AML-193 (cell line): ENCODE measurements around the gene TIGD3.
A peak's percentile ranks its signal among the peaks of the same experiment; 100 is the strongest.

Experiments used
- DNase-seq, 2 experiments: peaks; one replicate each; lab custom pipeline; 2025; lab: John Stamatoyannopoulos, UW

TIGD3 gene

DNA sequence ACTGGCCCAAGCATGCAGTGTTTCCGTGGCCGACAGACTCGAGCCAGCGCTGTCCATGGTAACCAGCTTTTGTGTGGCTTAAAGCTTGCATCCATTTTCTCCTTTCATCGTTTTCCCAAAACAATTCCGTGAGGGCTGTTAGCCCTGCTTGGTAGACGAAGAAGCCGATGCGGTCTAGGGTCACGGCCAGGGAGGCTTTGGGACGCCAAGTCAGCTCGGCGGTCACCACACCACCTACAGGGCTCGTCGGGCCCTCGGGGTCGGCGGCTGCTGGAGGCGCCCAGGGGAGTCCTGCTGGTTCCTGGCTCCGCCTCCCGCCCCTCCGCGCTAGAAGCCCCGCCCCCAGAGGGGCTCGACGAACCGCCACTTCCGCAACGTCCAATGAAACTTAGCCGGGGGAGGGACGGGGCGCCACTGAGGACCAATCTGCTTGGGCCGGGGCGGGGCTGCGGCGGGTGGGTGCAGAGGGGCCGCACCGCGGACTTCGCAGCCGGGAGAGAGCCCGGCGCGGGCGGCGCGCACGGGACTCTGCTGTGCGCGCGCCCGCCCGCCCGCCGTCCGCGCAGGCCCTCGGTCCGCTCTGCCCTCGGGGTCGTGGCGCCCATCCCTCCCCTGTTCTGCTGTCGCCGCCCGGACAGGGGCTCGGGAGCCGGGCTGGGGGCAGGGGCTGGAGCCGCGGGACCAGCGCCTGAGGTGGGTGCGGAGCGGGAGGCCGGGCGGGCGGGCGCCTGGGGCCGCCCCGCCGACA lies at the start of gene TIGD3:
TIGD3 (plus strand) TSS at position 487 of the 748 bp plus-strand sequence. CDS start 1,058 bp downstream, outside the sequence.
- DNase-seq, result peak; percentile 88 to 92

DNA sequence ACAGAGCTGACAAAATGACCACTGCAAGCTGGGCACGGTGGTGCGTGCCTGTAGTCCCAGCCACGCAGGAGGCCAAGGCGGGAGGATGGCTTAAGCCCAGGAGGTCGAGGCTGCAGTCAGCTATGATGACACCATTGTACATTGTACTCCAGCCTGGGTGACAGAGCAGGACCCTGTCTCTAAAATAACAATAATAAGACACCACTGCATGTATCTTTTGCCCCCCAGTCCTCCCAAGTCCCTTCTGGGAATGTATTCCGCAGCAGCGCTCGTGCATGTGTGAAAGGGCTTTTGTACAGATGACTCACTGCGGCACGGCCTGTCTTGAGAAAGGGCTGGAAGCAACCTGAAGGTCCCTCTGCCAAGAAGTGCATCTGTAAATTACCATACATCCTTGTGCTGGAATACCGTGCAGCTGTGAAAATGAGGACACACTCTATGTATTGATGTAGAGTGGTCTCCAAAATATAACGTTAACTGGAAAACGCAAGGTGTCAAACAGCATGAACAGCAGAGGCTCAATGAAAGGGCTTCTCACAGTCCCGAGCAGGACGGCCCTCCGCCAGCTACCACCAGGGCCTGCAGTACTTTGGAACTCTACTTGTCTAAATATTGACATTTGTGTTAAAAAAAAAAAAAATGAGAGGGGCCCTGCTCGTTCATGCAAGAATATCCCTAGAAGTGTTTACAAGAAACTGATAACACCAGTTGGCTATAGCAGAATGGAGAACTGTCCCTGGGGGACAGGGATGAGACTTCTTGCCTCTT lies 48.9 kb upstream of the TIGD3 start:
- no peak for DNase-seq

DNA sequence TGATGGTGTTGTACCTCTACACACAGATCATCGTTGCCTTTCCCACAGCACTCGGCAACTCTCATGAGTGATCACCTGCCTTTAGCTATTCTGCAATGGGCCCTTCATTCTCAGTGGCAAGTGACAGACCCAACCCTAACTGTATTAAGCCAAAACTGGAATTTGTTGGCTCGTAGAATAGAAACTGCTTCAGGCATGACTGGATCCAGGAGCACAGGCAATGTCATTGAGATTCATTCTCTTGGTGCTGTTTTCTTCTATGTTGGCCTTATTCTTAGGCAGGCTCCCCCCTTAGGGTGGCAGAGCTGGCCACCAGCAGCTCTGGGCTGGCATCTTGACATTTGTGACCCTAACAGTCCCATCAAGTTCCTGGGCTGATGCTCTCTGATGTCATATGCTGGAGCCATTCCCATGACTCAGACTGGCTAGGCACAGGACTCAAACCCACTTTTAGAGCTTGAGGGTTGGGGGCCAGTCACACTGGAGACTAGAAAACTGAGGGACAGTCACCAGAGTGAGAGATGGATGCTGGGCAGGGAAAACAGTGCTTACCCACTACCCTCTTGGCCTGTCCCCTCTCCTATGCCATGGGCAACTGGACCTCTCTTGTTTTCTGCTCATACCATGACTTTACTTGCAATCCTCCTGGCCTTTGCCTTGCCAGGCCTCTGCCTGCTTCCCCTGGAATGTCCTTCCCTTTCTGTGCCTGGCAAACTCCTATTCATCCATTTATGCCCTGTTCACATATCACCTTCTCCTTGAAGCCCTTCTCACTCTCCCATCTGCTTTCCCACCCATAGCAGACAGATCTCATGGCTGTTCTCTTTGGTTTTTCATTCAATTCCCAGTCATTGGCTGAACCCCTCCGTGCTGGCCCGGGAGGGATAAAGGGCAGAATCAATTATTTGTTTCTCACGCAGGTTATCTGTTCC lies 47.0 kb upstream of the TIGD3 start:
- DNase-seq, result no peak

DNA sequence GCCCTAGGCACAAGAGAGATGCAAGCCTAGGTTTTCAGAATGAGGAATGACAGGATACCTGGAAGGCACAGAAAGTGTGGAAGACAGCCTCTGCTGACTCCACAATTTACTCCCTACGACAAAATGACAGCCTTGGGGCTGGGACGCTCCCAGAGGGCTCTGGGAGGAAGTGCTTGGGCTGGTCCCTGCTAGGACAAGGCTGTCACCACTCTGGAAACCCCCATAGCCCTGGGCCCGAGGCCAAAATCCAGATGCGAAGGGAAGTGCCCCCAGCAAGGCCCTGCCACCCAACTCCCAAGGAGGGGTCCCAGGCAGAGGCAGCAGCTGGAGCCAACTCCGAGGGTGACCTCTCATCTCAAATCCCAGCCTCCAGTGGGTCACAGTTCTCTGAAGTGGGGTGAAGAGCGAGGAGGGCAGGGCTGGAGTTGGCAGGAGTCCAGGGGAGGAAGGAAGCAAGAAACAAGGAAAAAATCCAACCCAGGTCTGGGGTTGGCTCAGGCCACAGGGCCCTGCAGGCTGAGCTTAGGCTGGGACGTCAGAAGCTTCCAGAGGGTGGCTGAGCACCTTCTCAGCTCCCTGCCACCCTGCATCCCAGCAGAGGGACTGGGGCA lies 46.2 kb upstream of the TIGD3 start:
- no peak for DNase-seq

DNA sequence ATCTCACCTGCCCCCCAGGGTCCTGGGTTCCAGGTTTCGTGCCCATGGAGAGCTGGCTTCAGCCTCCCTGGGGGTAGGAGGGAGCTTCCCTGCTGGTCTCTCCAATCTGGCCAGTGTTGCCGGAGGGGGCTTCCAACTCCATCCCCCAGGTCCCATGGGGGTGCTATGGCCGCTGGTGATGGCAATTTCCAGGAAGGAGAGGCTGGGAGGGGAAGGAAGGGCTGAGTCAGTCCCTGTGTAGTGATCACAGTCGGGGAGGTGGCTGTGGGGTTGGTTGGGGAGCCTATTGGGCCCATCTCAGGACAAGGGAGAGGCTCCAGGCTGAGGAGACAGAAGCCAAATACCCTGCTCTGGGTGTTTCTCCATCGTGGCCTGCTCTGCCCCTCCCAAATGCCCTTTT lies 45.5 kb upstream of the TIGD3 start:
- no peak for DNase-seq

DNA sequence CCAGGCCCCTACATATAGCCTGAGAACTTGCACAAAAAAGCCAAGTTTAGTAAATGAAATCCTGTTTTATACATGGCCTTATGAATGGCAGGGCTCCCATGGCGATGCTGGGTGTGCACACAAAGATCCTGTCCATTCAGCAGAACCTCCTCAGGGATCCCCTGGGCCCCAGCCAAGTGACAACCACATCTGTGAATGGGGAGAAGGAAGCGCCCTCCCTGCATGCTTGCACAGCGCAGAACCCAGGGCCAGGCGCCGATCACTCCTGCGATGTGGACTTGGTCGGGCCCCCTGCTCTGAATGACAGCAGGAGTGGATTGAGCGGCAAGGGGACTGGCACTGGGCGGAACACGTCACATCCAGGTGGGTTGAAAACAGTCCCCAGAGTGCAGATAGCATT lies 44.3 kb upstream of the TIGD3 start:
- DNase-seq, result no peak

GRCh38 chr11:65310736-65311135 lies 43.8 kb upstream of the TIGD3 start:
- no peak for DNase-seq

DNA sequence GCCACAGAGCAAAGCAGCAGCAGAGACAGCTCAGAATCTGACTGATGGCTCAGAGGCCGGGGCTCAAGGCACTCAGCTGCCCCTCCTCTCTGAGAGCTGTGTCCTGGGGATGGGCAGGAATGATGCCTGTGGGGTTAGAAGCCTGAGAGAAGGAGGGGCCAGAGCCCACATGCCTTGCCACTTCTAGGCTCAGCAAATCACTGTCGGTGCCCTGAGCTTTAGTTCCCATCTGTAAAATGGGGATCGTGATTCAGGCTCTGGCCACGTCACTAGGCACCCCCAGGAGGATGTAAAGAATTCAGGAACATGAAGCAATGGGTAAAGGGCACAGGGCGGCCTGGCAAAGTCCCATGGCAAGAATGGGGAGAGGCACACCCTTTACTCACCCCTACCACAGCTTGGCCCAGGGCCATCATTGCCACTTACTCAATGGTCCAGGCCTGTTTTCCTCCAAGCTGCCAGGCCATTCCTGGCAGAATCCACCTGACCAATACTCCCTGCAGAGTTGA lies 43.3 kb upstream of the TIGD3 start:
- no peak for DNase-seq

DNA sequence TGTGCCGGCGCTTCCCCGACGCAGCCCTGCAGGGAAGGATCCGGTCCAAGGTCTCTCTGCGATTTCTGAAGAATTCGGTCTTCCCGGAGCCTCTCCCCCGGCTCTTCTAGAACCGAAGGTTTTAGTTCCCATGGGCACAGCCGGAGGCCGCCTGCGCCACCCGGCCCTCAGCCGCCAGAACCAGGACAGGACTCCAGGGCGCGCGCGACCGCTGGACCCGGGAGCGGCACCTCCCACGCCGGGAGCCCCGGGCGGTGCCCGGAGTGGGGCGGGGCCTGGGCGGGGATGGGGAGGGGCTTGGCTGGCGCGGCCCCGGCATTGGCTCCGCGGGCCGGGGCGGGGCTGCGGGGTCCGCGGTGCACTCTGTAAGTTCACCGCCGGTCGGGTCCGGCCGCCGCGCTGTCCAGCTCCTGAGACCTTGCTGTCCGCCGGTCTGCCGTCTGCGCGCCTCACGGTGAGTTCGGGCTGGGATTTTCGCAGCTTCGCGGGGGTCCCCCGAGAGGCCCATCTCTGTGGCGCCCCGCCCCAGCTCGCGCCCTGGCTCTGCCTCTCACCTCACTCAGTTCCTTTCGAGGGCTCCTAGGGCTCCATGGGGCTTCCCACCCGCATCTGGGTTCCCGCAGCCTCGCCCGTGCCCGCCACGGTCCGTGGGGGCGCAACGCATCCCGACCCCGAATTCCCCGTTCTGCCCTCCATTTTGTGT lies 39.9 kb upstream of the TIGD3 start, which contains the start of gene CDC42EP2:
CDC42EP2 (plus strand) TSS at position 366 of the 703 bp plus-strand sequence. CDS start 6,033 bp downstream, outside the sequence.
- DNase-seq, result peak; percentile 45 to 54

GRCh38 chr11:65315204-65315865 lies 39.2 kb upstream of the TIGD3 start:
- peak; percentile 36 to 37 for DNase-seq

- DNase-seq, result no peak
These were observed 38.7 kb upstream of the TIGD3 start for GRCh38 chr11:65315866-65316226.

DNA sequence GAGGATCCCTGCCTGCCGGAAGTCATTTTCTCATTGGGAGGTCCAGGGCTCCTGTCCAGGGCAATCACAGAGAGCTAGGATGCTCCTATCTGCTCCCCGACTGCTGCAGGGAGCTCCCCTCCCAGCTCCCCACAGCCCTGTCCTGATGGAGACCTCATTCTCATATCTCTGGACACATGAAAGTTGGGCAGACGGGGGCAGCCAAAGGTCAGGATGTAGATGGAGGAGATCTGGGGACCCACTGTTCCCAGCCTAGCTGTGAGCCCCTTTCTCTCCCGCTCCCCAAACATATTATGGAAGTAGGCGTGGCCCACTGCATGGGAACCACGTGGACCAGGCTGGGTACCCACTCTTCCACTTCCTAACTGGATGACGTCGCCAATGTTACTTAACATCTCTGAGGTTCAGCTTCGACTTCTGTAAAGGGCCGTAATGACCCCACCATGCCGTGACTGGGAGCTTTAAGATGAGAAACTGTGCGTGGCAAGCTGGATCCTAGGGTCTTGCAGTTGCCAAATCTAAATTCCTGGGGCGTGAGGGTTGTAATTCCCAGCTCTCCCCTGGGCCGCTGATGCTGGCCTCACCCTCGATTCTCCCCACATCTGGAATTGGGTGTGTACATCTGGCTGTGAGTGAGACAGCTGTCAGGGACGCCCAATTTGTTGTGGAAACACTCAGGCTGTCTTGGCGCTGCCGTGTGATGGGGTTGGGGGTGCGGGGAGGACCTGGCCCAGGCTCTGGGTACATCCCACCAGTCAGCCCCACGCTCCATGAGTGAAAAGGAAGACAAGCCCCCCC lies 38.1 kb upstream of the TIGD3 start:
- DNase-seq, result no peak

DNA sequence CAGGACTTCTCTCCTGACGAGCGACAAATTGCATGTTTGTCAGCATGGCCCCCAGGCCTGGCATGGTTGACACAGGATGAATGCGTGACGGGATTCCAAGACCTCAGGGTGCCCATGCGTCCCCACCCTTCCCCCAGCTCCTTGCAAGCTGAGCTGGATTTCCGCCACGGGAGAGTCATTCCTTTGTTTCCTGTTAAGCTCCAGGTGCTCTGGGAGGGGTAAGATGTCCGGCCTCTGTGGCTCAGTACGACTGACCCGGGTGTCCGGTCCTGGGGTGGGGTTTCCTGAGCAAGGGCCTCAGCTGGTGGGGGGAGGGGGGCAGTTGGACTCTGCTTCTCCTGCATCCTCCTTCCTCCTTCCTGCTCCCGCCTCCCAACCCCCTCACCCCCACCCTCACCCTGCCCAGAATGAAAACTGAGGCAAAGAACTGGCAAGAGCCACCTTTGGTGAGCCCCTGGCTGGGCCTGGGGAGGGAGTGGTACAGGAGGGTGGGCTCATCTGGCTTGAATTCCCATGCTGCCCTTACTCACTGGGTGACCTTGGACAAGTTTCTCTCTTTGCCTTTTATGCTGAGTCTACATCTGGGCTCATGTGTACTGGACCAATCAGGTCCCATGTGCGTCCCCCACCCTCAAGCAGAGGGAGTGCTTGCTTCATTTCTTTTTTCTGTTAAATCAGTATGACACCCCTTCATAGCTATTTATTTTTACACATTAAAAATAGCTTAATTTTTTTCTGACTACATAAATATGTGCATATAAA lies 37.3 kb upstream of the TIGD3 start:
- DNase-seq, result no peak

DNA sequence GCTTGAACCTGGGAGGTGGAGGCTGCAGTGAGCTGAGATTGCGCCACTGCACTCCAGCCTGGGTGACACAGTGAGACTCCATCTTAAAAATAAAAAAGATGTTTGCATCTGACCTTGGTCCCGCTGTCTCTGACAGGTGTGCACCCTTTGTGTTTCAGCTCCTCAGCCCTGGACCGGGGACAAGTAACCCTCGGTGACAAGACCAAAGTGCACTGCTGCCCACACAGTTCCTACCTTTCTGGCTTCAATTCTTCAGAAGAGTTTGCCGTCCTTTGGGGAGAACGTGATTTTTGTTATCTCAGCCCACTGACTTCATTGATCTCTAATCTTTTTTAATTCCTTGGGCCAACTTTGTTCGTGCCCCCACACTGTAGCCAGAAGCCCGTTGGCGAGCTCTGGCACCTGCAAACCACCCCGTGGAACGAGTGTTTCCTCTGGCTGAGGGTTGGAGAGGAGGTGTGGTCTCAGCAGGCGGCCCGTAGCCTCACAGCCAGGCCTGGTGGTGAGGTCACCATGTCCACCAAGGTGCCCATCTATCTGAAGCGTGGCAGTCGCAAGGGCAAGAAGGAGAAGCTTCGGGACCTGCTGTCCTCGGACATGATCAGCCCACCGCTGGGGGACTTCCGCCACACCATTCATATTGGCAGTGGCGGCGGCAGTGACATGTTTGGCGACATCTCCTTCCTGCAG lies 34.0 kb upstream of the TIGD3 start:
- DNase-seq, result no peak

DNA sequence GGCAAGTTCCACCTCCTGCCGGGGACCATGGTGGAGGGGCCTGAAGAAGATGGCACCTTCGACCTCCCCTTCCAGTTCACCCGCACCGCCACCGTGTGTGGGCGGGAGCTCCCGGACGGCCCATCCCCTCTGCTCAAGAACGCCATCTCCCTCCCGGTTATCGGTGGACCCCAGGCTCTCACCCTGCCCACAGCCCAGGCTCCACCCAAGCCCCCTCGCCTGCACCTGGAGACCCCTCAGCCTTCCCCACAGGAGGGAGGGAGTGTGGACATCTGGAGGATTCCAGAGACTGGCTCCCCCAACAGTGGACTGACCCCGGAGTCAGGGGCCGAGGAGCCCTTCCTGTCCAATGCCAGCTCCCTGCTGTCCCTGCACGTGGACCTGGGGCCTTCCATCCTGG lies 33.5 kb upstream of the TIGD3 start:
- no peak for DNase-seq

- no peak for DNase-seq
These were observed 32.6 kb upstream of the TIGD3 start for GRCh38 chr11:65321828-65322485.

- DNase-seq, result no peak
These were observed 30.7 kb upstream of the TIGD3 start for GRCh38 chr11:65323813-65324212.

DNA sequence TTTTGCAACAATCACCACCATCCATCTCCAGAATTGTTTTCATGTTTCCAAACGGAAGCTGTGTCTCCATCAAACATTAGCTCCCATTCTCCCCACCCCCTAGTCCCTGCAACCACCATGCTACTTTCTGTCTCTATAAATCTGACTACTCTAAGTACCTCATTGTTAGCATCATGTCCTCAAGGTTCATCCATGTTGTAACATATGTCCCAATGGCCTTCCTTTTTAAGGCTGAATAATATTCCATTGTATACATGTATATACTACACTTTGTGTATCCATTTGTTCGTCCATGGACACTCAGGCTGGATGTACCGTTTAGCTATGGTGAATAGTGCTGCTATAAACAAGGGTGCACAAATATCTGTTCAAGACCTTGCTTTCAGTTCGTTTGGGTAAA lies 29.1 kb upstream of the TIGD3 start:
- no peak for DNase-seq
